HG03520 (cell line): ENCODE measurements around the gene CBLC.

Experiments
- ATAC-seq: cut with Tn5 transposase; IDR thresholded peaks from one replicate; pipeline ENCODE4 v1.9.1; 2021; ENCODE audit warnings: mild to moderate bottlenecking, moderate library complexity; ENCODE audit not compliant: unreplicated experiment

The CBLC gene

DNA sequence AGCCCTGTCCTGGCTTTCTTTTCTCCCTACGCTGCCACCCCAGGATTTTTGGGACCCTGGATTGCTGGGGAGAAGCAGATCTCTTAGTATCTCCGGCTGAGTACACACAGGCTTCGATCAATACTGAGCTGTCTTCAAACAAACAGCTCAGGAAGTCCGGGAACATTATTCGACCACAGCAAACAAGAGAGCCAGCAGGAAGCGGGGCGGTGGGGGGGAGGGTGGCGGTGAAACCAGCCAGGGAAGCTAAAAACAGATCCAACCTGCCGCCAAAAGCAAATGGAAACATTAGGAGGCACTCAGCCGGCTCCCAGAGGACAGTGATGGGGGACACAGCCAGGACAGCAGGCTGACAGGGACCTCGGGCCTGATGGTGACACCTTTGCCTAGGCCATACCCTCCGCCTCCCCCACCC, 19.0 kb downstream of the CBLC start:
- ATAC-seq, result no peak

DNA sequence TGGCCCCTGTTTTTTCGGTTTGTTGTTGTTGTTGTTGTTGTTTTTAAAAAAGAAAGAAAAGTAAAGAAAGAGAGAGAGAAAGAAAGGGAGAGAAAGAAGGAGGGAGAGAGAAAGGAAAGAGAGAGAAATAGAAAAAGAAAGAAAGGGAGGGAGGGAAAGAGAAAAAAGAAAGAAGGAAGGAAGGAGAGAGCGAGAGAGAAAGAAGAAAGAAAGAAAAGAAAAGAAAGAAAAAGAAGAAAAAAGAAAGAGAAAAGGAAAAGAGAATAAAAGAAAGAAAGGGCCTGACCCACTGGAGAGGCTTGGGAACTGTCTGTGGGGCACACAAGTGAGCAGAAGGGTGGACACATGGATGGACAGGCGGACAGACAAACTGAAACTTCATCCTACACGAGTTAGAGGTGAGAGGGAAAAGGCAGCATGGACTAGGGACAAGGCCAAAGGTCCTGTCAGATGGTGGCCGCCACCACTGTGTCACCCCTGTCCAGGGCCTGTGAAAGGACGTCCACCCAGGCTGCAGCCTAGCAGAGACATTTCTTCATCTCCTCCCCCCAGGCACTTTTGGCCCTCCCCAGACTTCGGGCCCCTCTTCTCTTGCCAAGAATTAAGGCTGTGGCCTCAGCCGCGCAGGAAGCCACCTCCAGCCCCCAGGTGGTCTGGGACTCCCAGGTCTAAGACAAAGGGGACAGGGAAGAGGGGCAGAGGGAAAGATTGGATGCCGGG, 22.1 kb downstream of the CBLC start:
- no peak for ATAC-seq

DNA sequence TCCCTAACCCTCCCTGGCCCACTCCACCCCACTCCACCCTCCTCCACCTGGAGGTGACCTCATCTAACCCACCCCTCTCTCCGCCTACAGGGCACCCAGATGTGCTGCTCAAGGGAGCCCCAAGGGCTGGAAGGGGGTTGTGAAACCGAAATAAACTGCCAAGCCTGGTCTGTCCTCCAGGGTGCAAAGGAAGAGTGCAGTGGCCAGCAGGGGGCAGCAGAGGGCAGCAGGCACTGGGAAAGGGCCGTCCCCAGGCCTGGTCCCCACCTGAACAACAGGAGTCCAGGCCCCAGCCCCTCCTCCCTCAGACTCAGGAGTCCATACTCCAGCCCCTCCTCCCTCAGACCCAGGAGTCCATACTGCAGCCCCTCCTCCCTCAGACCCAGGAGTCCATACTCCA, 22.8 kb downstream of the CBLC start:
- no peak for ATAC-seq

DNA sequence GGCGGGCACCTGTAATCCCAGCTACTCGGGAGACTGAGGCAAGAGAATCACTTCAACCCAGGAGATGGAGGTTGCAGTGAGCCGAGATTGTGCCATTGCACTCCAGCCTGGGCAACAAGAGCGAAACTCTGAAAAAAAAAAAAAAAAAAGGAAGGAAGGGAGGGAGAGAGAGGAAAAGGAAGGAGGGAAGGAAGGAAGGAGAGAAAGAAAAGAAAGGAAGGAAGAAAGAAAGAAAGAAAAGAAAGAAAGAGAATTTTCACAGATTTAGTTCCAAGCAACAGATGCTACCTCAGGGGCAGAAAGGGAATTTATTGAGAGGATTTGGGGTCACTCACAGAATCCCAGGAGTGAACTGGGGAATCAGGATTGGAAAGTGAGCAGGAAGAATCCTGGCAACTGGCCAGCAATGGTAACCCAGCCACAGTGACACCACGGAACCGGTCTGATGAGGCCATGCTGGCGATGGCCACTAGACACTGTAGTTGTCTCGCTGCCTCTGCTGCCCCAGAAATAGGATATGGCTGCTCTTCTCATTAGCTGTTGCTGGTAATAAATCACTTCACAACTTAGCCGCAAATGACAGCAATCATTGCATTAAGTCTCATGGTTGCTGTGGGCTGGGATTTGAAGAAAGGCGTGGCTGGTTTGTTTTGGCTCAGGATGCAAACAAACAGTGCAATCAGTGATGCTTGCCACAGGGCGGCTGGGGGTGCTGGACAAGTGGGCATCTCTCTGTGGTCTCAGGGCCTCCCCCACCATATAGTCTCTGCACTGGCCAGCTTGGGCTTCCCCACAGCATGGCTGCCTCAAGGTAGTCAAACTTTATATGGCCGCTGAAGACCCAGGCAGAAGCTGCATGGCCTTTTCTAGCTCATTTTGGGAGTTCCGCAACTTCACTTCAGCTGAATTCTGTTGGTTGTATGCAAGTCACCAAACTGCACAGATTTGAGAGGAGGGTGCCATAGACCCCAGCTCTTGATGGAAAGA, 26.0 kb downstream of the CBLC start:
- no peak for ATAC-seq

DNA sequence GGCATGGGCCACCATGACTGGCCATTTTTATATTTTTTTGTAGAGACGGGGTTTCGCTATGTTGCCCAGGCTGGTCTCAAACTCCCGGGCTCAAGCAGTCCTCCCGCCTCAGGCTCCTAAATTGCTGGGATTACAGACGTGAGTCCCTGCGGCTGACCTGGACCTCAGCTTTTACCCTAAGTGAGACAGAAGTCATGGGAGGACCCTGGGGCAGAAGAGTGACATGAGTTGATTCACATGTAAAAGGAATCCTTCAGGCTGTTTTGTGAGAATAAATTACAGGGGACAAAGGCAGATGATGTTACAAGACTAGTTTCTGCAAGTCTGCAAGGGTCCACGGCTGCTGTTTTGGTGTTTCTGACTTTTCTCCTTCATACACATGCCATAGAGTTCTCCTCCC, 28.6 kb downstream of the CBLC start:
- no peak for ATAC-seq

DNA sequence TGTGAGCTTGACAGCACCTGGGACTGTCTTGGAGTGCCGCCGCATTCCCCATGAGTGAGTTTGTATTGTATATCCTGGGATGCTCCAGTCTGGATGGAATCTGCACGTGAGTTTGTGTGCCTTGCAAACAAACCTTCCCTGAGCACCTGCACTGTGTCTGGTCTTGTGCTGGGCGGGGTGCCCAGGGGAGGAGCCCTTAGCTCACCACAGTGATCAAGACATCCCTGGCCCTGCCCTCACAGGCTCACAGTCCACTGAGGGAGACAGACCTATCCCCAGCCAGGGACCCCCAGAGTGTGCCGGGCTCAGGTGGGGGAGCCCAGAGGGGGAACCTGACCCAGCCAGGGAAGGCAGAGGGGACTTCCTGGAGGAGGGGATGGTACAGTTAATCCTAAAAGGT, 29.5 kb downstream of the CBLC start:
- ATAC-seq, result no peak

DNA sequence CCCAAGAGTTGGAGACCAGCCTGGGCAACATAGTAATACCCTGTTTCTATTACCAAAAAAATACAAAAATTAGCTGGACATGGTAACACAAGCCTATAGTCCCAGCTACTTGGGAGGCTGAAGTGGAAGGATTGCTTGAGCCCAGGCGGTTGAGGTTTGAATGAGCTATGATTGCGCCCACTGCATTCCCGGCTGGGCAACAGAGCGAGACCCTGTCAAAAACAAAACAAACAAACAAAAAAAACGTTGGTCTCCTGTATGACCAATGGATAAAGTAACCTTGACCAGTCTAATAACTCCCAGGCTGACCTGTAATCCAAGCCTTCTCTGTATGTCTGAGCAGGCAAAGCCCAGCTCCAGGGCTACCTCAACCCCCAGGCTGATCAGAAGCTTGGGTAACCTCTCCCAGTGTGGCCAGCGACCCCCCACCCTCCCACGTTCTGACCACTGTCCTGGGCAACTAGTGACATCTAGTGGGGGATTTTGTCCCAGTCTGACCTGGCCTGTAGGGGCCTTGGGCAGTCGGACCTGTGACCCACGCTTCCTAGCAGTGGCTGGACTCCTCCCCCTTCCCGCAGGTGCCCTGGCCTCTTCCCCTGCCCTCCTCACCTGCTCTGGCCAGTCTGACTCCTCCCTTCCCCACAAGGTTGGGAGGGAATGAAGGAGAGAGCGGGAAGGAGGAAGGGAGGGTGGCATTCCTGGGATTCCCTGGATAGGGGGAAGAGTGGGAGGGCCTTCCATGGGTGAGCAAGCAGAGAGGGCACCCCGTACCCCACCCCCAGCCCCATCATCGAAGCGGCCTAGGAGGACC, 30.2 kb downstream of the CBLC start:
- ATAC-seq, result no peak

DNA sequence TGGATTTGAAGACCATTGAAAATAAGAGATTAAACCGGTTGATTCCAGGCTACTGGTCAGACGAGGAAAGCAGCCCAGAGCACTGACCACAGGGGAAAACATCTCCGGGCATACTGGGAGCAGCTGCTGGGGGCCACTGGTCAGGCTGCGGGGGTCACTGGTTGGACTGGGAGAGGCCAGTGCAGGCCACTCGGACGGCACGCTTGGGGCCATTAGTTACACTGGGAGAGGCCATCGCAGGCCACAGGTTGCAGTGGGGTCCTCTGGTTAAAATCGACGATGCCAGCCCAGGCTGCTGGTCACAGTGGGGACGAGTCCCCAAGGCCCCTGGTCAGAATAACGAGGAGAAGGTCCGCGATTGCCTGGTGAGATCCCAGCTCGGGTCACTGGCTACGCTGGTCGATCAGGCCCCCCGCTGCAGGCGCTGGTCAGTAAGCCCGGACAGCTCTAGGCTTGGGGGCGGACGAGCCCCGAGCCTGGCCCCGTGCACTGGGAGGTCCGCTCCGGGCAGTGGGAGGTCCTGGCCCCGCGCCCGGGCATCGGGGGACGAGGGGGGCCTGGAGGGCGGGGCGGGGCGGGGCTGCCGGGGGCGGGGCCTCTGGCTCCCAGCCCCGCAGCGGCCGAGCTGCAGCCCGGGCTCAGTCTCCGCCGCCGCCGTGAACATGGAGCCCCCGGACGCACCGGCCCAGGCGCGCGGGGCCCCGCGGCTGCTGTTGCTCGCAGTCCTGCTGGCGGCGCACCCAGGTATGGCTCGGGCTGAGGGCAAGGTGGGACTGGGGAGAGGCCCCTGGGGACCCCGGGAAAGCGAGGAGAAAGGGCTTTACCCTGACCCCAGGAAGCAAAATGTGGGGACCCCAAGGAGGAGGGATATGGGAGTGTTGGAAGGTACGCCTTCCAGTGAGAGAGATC, 31.0 kb downstream of the CBLC start, which contains the start of gene BCAM:
BCAM (plus strand) TSS at position 641 of the 909 bp plus-strand sequence; CDS start at position 663, 22 bp downstream.
- ATAC-seq, result no peak

DNA sequence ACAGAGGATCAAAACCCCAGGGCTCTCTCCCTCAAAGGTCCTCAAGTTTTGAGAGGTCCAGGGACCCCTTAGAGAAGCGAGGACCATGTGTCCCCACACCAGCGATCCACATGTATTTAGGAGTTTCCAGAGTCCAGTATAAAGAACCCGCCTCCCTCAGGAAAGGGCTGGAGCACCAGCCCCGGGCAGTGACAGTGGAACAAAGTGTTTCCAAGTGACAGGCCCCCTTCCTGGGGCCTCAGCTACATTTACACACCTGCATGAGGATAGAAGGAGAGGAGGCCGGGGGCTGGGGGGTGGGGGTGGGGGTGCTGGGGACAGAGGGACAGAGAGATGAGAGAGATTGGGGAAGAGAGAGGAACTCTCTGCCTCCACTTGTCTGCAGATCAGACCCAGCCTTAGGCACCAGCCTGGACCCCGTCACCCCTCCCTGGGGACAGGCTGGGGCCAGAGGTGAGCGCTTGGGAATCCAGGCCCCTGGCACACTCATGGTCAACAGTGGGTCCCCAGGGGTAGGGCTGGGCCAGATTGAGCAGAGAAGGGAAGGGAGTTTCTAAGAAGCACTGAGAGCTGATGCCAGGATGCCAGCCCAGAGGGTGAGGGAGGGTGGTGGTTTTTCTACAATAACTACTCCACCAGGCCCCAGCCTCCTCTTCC, 32.0 kb downstream of the CBLC start:
- ATAC-seq, result no peak

DNA sequence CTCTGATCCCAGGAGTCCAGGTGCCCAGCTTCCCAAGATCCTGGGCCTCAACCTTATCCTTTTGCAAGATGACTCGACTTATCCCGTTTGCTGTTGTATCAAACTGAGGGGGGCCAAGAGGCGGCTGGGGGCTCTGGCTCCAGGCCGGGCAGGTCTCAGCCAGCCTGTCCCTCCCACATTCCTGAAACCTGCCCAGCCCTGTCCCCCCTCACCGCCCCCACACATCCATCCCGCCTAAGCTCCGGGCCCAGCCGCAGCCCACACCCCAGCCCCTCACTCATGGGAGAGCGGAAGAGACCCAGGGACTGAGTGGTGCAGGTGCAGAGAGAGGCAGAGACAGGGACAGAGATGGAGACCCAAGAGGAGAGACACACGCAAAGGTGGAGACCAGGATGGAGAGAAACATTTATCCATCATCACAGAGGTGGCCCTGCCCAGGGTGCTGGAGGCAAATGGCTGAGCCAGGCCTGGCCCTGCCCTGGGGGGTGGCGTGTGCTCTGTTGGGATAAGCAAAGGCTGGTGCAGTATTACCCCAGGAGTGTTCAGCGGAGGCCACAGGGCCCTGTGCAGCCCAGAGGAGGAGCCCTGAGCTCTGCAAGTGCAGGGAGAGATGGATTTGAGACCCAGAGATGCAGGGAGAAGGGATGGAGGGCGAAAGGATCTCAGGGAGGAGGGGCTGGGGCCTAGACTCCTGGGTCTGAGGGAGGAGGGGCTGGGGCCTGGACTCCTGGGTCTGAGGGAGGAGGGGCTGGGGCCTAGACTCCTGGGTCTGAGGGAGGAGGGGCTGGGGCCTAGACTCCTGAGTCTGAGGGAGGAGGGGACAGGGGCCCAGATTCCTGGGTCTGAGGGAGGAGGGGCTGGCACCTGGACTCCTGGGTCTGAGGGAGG, 32.8 kb downstream of the CBLC start:
- no peak for ATAC-seq

DNA sequence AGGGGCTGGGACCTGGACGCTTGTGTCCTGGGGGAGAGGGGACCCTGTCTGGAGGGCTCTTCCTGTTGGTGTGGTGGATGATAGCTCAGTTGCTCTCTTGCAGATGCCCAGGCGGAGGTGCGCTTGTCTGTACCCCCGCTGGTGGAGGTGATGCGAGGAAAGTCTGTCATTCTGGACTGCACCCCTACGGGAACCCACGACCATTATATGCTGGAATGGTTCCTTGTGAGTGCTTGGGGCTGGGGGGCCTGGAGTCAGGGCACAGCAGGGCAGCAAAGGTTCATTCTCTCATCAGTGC, 33.4 kb downstream of the CBLC start:
- ATAC-seq, result no peak

DNA sequence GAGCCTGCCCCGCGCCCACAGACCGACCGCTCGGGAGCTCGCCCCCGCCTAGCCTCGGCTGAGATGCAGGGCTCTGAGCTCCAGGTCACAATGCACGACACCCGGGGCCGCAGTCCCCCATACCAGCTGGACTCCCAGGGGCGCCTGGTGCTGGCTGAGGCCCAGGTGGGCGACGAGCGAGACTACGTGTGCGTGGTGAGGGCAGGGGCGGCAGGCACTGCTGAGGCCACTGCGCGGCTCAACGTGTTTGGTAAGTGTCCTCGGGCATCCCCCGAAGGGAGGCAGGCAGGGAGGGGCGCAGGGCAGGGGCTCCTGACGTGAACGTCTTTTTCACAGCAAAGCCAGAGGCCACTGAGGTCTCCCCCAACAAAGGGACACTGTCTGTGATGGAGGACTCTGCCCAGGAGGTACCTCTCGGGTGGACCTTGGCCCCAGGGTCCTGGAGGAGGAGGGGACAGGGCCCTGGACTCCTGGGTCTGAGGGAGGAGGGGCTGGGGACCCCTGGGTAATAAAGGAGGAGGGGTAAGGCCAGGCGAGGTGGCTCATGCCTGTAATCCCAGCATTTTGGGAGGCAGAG, 34.5 kb downstream of the CBLC start:
- no peak for ATAC-seq

DNA sequence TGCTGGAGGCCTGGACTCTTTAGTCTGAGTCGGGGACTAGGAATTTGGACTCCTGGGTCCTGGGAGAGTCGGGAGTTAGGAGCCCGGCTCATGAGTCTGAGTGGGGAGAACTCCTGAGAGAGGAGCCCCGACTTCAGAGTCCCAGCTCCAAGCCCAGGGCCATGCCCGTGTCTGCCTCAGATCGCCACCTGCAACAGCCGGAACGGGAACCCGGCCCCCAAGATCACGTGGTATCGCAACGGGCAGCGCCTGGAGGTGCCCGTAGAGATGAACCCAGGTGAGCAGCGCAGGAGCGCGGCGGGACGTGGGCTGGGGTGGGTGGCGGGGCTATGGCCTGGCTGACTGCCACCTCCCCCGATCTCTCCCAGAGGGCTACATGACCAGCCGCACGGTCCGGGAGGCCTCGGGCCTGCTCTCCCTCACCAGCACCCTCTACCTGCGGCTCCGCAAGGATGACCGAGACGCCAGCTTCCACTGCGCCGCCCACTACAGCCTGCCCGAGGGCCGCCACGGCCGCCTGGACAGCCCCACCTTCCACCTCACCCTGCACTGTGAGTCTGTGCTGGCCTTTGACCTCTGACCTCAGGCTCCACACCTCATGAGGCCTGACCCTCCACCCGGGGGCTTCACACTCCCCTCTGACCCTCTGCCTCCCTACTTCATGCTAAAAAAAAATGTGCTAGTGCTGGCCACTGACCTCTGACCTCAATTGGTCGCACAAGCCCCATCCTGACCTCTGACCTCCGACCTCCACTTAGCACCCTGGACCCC, 35.6 kb downstream of the CBLC start:
- ATAC-seq, result no peak

DNA sequence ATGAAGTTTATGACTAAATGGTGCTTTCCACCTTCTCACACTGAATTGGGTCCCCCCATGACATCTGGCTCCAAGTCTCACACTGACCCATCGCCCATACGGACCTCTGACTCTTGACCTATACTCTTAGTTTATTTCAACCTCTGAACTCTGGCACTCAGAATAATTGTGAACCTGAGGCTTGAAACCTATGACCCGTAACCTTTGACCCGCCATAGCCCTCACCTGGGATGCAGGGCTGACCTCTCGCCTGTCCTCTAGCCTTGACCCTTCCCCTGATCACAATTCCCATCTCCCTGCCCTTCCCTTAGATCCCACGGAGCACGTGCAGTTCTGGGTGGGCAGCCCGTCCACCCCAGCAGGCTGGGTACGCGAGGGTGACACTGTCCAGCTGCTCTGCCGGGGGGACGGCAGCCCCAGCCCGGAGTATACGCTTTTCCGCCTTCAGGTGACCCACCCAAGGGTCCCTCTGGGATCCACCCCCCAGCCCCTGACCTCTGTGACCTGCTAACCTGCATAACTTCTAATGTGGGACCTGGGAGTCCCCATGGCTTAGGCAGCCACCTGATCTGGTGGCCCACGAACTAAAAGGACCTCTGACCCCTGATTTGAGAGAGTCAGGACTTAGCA, 36.3 kb downstream of the CBLC start:
- ATAC-seq, result no peak

DNA sequence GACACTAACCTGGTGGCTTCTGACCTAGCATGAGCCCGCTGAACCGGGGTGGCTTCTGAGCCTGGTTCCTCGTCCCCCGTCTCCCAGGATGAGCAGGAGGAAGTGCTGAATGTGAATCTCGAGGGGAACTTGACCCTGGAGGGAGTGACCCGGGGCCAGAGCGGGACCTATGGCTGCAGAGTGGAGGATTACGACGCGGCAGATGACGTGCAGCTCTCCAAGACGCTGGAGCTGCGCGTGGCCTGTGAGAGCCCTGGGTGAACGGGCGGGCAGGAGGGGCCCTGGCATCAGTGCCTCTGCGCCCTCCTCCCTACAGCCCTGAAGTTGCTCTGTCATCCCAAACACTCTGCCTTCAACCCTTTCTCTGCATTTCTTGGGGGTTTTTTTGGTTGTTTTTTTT, 36.8 kb downstream of the CBLC start:
- no peak for ATAC-seq

DNA sequence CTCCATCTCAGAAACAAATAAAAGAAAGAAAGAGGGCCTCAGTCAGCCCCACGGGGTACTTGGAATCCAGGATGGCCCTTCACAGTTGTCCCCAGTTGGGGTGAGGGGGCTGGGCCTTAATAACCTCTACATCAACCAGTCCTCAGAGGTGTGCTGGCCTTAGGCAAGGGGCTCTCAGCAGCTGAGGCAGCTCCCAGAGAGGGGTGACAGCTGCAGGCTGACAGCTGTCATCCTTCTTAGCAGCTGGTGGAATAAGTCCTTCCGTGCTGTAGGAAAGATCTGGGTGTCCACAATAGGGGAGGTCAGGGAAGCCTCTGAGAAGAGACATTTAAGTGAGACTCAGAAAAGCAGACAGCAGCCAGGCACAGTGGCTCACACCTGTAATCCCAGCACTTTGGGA, 38.6 kb downstream of the CBLC start:
- no peak for ATAC-seq

DNA sequence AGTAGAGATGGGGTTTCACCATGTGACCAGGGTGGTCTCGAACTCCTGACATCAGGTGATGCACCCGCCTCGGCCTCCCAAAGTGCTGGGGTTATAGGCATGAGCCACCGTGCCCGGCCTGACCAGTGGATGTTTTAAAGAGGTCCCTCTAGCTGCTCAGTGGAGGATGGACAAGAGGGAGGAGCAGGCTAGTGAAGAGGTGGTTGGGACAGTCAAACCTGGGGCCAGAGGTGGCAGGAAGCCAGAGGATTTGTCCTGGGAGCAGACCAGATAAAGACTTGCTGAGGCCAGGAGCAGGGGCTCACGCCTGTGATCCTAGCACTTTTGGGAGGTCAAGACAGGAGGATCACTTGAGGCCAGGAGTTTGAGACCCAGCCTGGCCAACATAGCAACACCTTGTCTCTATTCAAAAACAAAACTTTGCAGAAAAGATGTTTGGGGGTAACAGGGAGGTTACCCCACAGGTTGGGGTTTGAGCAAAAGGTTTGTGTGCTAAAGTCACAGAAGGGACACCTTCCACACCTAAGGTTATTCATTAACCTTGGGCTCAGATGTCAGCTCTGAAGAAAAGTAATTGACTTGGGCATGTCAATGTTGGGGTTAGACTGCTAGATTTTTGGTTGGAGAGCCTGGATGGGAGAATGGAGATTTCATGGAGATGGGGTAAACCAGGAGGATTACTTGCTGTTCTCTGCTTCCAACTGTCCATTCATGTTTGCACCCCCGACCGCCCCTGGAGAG, 40.2 kb downstream of the CBLC start:
- ATAC-seq, result no peak
